ENCODE results near the gene GLT8D2. TPM values are rescaled to one million over a fixed set of nuclear protein-coding genes. Genes with fewer than 3 reads are reported as not detected.

GLT8D2 gene
- total and polyA plus RNA-seq, 2 experiments from 2014 or later: 4.2 to 8.5 TPM

GRCh38 chr12:104046306-104046705 is 3.7 kb downstream of the GLT8D2 start:
- peaks cover 20% of the 10 kb centered on the region for H3K27me3 Mint-ChIP-seq (ENCODE audit: insufficient read depth, low read depth, poor library complexity)

More at GRCh38 chr12:104046306-104046705, 3.7 kb downstream of the GLT8D2 start:
- H3K9me3 Mint-ChIP-seq: no peaks in the 10 kb centered on the region
- no peak overlapping the region for H3K4me3 ChIP-seq
- H3K4me1 ChIP-seq (ENCODE audit: insufficient read depth): peaks cover 13% of the 10 kb centered on the region; the same call in 1 of the 2 replicates
- H3K36me3 ChIP-seq (ENCODE audit: insufficient read depth): no peaks in the 10 kb centered on the region
- H3K4me1 Mint-ChIP-seq: peaks cover 10% of the 10 kb centered on the region; the same call in 2 of the 3 replicates
- H4K20me1 ChIP-seq (replicated peaks; ENCODE audit: insufficient read depth): no peaks in the 10 kb centered on the region
- no peaks in the 10 kb centered on the region for H3K79me2 ChIP-seq (replicated peaks; ENCODE audit: insufficient read depth)
- H3K27me3 ChIP-seq (ENCODE audit: insufficient read depth): peaks cover 24% of the 10 kb centered on the region
- H3K27ac ChIP-seq (ENCODE audit: low read depth): no peak overlapping the region
- no peak overlapping the region for H3K4me2 ChIP-seq
- ATAC-seq (no peak), DNase-seq (ENCODE audit: low spot score) (no peak)
- TF ChIP-seq ETS1 (IDR thresholded peaks at IDR 0.05) (no peak), STAT1 (IDR thresholded peaks at IDR 0.05; ENCODE audit: unreplicated experiment) (no peak), JUNB (IDR thresholded peaks at IDR 0.05; ENCODE audit: unreplicated experiment) (no peak), ZNF114 (CRISPR knock-in tag; IDR thresholded peaks at IDR 0.05) (no peak), NANOG (IDR thresholded peaks at IDR 0.05; ENCODE audit: borderline replicate concordance) (no peak), EZH2phosphoT487 (IDR thresholded peaks at IDR 0.05; ENCODE audit: unreplicated experiment) (no peak), CREB1 (CRISPR knock-in tag; IDR thresholded peaks at IDR 0.05; ENCODE audit: low read depth) (no peak), POLR2AphosphoS5 (IDR thresholded peaks at IDR 0.05; ENCODE audit: low read depth) (no peak), REST (IDR thresholded peaks at IDR 0.05; ENCODE audit: unreplicated experiment) (no peak), CTCF (conservative IDR thresholded peaks at IDR 0.05; ENCODE audit: low read depth in 2 of 2) (no peak), ZNF462 (CRISPR knock-in tag; IDR thresholded peaks at IDR 0.05) (no peak), EZH2 (IDR thresholded peaks at IDR 0.05; ENCODE audit: low read depth, unreplicated experiment) (no peak), ZNF331 (CRISPR knock-in tag; IDR thresholded peaks at IDR 0.05; ENCODE audit: low read depth) (no peak)
- no peak overlapping the region for H2AFZ ChIP-seq
- H3K4me3 Mint-ChIP-seq: no peak overlapping the region
- no peaks in the 10 kb centered on the region; the same call in 2 of the 3 replicates for H3K36me3 Mint-ChIP-seq (ENCODE audit: low read depth)
- peaks cover 5% of the 10 kb centered on the region; the same call in 1 of the 2 replicates for H3F3A ChIP-seq (replicated peaks; ENCODE audit: low read depth)
- H3K9me2 ChIP-seq (ENCODE audit: insufficient read depth): no peaks in the 10 kb centered on the region
- no peak overlapping the region for H3K27ac Mint-ChIP-seq
